Activated CD4-positive, alpha-beta T cell treated with anti-CD3 and anti-CD28 coated beads, Interleukin-2, amount 10 ng/mL, durations not matched to agents 7 days and 5 days (primary cell): ENCODE measurements around the gene CHI3L2. TPM values are rescaled to one million over a fixed set of nuclear protein-coding genes. Genes with fewer than 3 reads are reported as not detected.

Experiments used
- CTCF ChIA-PET: fragments of 350-600 bp; sonication (Branson Sonifier 250); formaldehyde crosslinking; loops from one replicate; lab custom pipeline; 2021; ENCODE audit warnings: antibody characterized with exemption; lab: Charles Lee
- POLR2A ChIA-PET: fragments of 350-600 bp; sonication (Branson Sonifier 250); formaldehyde crosslinking; loops from one replicate; lab custom pipeline; 2021; ENCODE audit warnings: antibody characterized with exemption; lab: Charles Lee
- DNase-seq: peaks from one replicate; pipeline ENCODE4 v3.0.0-alpha.2; 2020
- H3K27ac Mint-ChIP-seq: one replicate; pipeline ENCODE4 v1.8.0; 2021; ENCODE audit warnings: mild to moderate bottlenecking, moderate library complexity, mixed read lengths
- H3K27me3 Mint-ChIP-seq: one replicate; pipeline ENCODE4 v1.8.0; 2021; ENCODE audit warnings: mixed read lengths
- H3K36me3 Mint-ChIP-seq: one replicate; pipeline ENCODE4 v1.8.0; 2021; ENCODE audit warnings: low read depth, mixed read lengths
- H3K4me1 Mint-ChIP-seq: one replicate; pipeline ENCODE4 v1.8.0; 2021; ENCODE audit warnings: mixed read lengths
- H3K4me3 Mint-ChIP-seq: one replicate; pipeline ENCODE4 v1.8.0; 2021; ENCODE audit warnings: mild to moderate bottlenecking, moderate library complexity, mixed read lengths
- H3K9me3 Mint-ChIP-seq: one replicate; pipeline ENCODE4 v1.8.0; 2021; ENCODE audit warnings: mixed read lengths
- total RNA-seq, 2 experiments: library from RNA; stranded (reverse); gene quantifications; one replicate each; pipeline ENCODE4 v1.2.3, GENCODE V29; 2021

CHI3L2 gene
- total RNA-seq, 2 experiments from 2014 or later, result 48.2 to 56.0 TPM

DNA sequence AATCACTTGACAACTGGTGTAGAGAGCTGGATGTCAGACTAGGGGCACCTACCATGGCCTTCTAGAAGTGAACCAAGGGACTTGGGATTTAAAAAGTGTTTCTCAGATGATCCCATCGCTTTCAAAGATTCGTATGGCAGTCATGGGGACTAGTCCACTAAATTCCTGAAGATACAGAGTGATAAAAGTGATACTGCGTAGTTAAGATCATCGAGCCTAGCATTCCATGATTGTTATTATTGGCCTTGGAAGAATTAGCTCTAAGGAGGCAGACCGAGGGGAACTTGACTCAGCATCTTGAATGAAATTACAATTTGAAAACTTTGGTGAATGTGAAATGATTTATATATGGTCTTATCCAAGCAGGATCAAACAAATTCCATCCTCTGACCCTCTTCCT, 61.9 kb downstream of the CHI3L2 start:
- CTCF ChIA-PET, result interaction anchor here (0.9 to 1.9 kb wide), 3 partner anchors 9 to 104 kb away, joined by 3 to 10 read pairs (median 4); no protein-coding TSS in a partner anchor
- H3K4me1 Mint-ChIP-seq, result peaks cover 3% of the 10 kb centered on the region
- POLR2A ChIA-PET, result no interaction called here

DNA sequence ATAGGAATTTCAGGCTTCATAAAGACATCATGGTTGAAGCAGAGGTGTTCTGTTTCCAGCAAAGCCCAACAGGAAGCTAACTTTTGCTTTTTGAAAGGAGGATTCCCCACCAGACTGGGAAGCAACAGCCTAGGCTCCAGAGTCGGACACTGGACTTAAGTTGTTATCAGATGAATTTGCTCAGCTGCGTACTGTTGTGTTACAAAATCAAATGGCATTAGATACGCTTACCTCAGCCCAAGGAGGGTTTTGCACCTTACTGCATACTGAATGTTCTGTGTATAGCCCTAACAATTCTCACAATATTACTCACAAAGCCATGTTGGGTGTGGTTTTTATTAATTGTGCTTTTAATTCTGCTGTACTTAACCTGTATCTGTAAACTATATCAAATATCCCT, 62.6 kb downstream of the CHI3L2 start:
- Mint-ChIP-seq H3K36me3 (no peaks in the 10 kb centered on the region), H3K4me3 (no peak overlapping the region), H3K27me3 (no peaks in the 10 kb centered on the region), H3K9me3 (no peaks in the 10 kb centered on the region), H3K4me1 (peaks cover 6% of the 10 kb centered on the region), H3K27ac (no peak overlapping the region)
- ChIA-PET POLR2A (no interaction called here), CTCF (interaction anchor here (0.9 to 1.9 kb wide), 4 partner anchors 9 to 103 kb away, joined by 3 to 10 read pairs (median 4); no protein-coding TSS in a partner anchor)
- DNase-seq, result no peak

More for the DNA sequence above, 61.9 kb downstream of the CHI3L2 start:
- no peaks in the 10 kb centered on the region for H3K9me3 Mint-ChIP-seq
- H3K27ac Mint-ChIP-seq, result no peak overlapping the region
- H3K36me3 Mint-ChIP-seq, result no peaks in the 10 kb centered on the region
- no peak overlapping the region for H3K4me3 Mint-ChIP-seq
- no peaks in the 10 kb centered on the region for H3K27me3 Mint-ChIP-seq
- DNase-seq, result no peak

DNA sequence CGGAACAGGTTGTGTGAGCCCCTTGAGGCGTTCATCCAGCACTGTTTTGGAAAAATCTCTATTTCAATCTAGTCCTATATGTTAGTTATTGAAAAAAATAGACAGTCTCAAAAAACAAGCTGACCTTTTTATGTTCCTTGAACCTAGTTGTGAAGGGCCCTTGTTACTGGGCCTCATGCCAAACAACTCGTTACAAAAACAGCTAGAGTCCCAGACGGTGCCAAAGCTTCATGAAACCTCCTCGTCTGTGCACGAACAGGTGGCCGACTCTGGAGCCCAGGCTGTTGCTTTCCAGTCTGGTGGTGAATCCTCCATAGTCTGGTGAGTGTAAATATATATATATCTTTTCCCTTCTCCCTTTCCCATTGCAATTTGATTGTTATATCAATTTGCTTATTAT, 63.1 kb downstream of the CHI3L2 start, which contains the start of gene CHIA:
TSS of gene CHIA (plus strand) at position 222 of the 400 bp plus-strand sequence. CDS start 19,617 bp downstream, outside the sequence.
- Mint-ChIP-seq H3K4me3 (no peak within 1 kb of the TSS), H3K4me1 (peaks cover 6% of the 10 kb centered on the region), H3K36me3 (no peaks in the 10 kb centered on the region), H3K27ac (no peak within 1 kb of the TSS), H3K9me3 (no peaks in the 10 kb centered on the region), H3K27me3 (no peaks in the 10 kb centered on the region)
- no peak for DNase-seq
- CTCF ChIA-PET, result interaction anchor here (1.0 to 1.9 kb wide), 2 partner anchors 10 to 16 kb away, joined by 3 to 10 read pairs; no protein-coding TSS in a partner anchor
- POLR2A ChIA-PET, result no interaction called here

Other genes starting within 250 kb of the CHI3L2 start
- 10 to 100 TPM; 29.3 to 37.0 TPM for gene DRAM2, start 87.6 kb upstream of the CHI3L2 start, total RNA-seq
- gene CEPT1, start 87.5 kb upstream of the CHI3L2 start, total RNA-seq, result 10 to 100 TPM; 42.1 to 50.2 TPM
- 100 to 1,000 TPM; 329 to 349 TPM for gene DENND2D, start 27.1 kb upstream of the CHI3L2 start, total RNA-seq
- gene CHIA, start 63.1 kb downstream of the CHI3L2 start, total RNA-seq, result not detected
- gene OVGP1, start 200.0 kb downstream of the CHI3L2 start, total RNA-seq, result 1 to 10 TPM; 1.6 to 1.7 TPM
- gene WDR77, start 221.5 kb downstream of the CHI3L2 start, total RNA-seq, result 10 to 100 TPM; 46.1 to 48.6 TPM
- gene ATP5PB, start 221.8 kb downstream of the CHI3L2 start, total RNA-seq, result 100 to 1,000 TPM; 321 to 348 TPM
- gene C1orf162, start 246.3 kb downstream of the CHI3L2 start, total RNA-seq, result 10 to 100 TPM; 34.5 to 49.8 TPM